22Rv1 (cell line): ENCODE results near the gene QKI.

Experiments used
- H3K27ac ChIP-seq: fragments of 450-650 bp; 2 replicates; pipeline ENCODE4 v1.5.1; 2017
- CTCF ChIP-seq: fragments of 450-650 bp; IDR thresholded peaks from 2 replicates; pipeline ENCODE4 v1.5.1; 2017; ENCODE audit warnings: mild to moderate bottlenecking
- ZFX ChIP-seq: fragments of 450-650 bp; IDR thresholded peaks from 2 replicates; pipeline ENCODE4 v1.6.1; 2017; ENCODE audit warnings: antibody characterized with exemption, borderline replicate concordance

Gene QKI

GRCh38 chr6:163525926-163526325 lies 111.4 kb downstream of the QKI start:
- H3K27ac ChIP-seq: no peak overlapping the region
- no peak for TF ChIP-seq CTCF

- no peak overlapping the region for H3K27ac ChIP-seq
- TF ChIP-seq CTCF (no peak), ZFX (no peak)
Measured at GRCh38 chr6:163526346-163526745, 111.8 kb downstream of the QKI start.

GRCh38 chr6:163527291-163527690 lies 112.8 kb downstream of the QKI start:
- no peak overlapping the region for H3K27ac ChIP-seq
- TF ChIP-seq CTCF: no peak
- TF ChIP-seq ZFX: no peak

- TF ChIP-seq ZFX: no peak
- H3K27ac ChIP-seq: no peak overlapping the region
Measured at GRCh38 chr6:163529605-163530004, 115.1 kb downstream of the QKI start.

GRCh38 chr6:163530406-163530805 lies 115.9 kb downstream of the QKI start:
- H3K27ac ChIP-seq: no peak overlapping the region
- TF ChIP-seq CTCF (no peak), ZFX (no peak)

GRCh38 chr6:163531122-163531521 lies 116.6 kb downstream of the QKI start:
- no peak for TF ChIP-seq CTCF
- no peak for TF ChIP-seq ZFX
- no peak overlapping the region for H3K27ac ChIP-seq

- TF ChIP-seq CTCF (no peak), ZFX (no peak)
- H3K27ac ChIP-seq: no peak overlapping the region
Measured at GRCh38 chr6:163532526-163533078, 118.1 kb downstream of the QKI start.

- H3K27ac ChIP-seq: no peak overlapping the region
Measured at GRCh38 chr6:163533443-163533842, 118.9 kb downstream of the QKI start.

More at GRCh38 chr6:163533443-163533842, 118.9 kb downstream of the QKI start:
- no peak for TF ChIP-seq ZFX
- no peak for TF ChIP-seq CTCF
